DND-41 (cell line): Measurements from ENCODE around the gene SMU1.

Source experiments
- ATAC-seq: fragments of 200-7000 bp; cut with Tn5 transposase; 3 replicates; pipeline ENCODE4 v1.9.1; 2021; ENCODE audit warnings: low read depth; ENCODE audit not compliant: insufficient read depth
- DNase-seq: peaks from one replicate; pipeline ENCODE4 v3.0.0-alpha.2; 2020
- H2AFZ ChIP-seq: 2 replicates; pipeline ENCODE4 v1.6.0; 2012; ENCODE audit warnings: low read depth, low read length
- H3K27ac ChIP-seq: 2 replicates; pipeline ENCODE4 v1.5.1; 2012; ENCODE audit warnings: low read length, inconsistent platforms
- H3K27me3 ChIP-seq: fragments of 200-600 bp; sonication (generic); 2 replicates; pipeline ENCODE4 v1.6.0; 2012; ENCODE audit warnings: low read length, mild to moderate bottlenecking, inconsistent platforms; ENCODE audit not compliant: insufficient read depth, poor library complexity
- H3K36me3 ChIP-seq: 2 replicates; pipeline ENCODE4 v1.5.1; 2012; ENCODE audit warnings: low read length, inconsistent platforms; ENCODE audit not compliant: insufficient read depth
- H3K4me1 ChIP-seq: 2 replicates; pipeline ENCODE4 v1.5.1; 2012; ENCODE audit warnings: mild to moderate bottlenecking, low read length; ENCODE audit not compliant: insufficient read depth
- H3K4me2 ChIP-seq: 2 replicates; pipeline ENCODE4 v1.6.0; 2012; ENCODE audit warnings: mild to moderate bottlenecking, moderate library complexity, low read length, inconsistent platforms; ENCODE audit not compliant: insufficient read depth
- H3K4me3 ChIP-seq, 2 experiments: fragments of 200-600 bp in 1 of 2; shearing (Covaris generic) in 1 of 2; 2 replicates each; pipeline ENCODE4 v1.5.1; 2012 to 2016; ENCODE audit warnings: inconsistent platforms in 2 of 2, low read length in 2 of 2, mild to moderate bottlenecking in 2 of 2, low read depth in 1 of 2, moderate library complexity in 1 of 2
- H3K79me2 ChIP-seq: 2 replicates; pipeline ENCODE4 v1.6.0; 2012; ENCODE audit warnings: low read length, inconsistent platforms; ENCODE audit not compliant: insufficient read depth
- H3K9ac ChIP-seq: 2 replicates; pipeline ENCODE4 v1.6.0; 2012; ENCODE audit warnings: low read depth, mild to moderate bottlenecking, inconsistent platforms, low read length, moderate library complexity
- H3K9me3 ChIP-seq: 2 replicates; pipeline ENCODE4 v1.5.1; 2012; ENCODE audit warnings: low read length, moderate library complexity, mild to moderate bottlenecking, inconsistent platforms; ENCODE audit not compliant: insufficient read depth, severe bottlenecking
- H4K20me1 ChIP-seq: 2 replicates; pipeline ENCODE4 v1.6.0; 2012; ENCODE audit warnings: low read length; ENCODE audit not compliant: insufficient read depth
- EZH2 ChIP-seq: IDR thresholded peaks from 3 replicates; pipeline ENCODE4 v1.6.1; 2012; ENCODE audit warnings: borderline replicate concordance, low read depth, mild to moderate bottlenecking, moderate library complexity, low read length, inconsistent platforms; ENCODE audit not compliant: severe bottlenecking
- TF ChIP-seq, protein P1 (sequence below): IDR thresholded peaks from 2 replicates; pipeline ENCODE4 v1.5.1; 2012; ENCODE audit warnings: borderline replicate concordance, low read length, moderate library complexity, mild to moderate bottlenecking; ENCODE audit not compliant: poor library complexity, severe bottlenecking; ENCODE audit errors: extremely low read depth

SMU1 gene

DNA sequence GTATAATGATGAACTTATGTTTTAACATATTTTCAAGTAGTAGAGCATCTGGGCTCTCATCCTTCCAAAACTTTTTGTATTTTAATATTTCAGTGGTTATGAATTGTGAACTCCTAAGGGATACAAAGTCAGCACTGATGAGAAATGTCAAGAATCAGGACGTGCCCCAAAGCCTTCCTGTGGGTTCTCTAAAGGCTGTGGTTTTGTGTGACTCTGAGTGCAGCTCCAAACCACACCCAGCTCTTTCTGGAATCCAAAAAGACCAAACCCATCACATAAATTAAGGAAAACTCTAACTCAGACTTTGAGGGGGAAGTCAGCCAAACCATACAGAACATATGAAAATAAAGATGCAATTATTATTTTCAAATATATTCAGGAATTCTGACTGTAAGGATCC, 40.8 kb upstream of the SMU1 start:
- Histone ChIP-seq H3K4me3 (no peak overlapping the region), H4K20me1 (no peaks in the 10 kb centered on the region), H3K27me3 (no peaks in the 10 kb centered on the region), H3K9ac (no peak overlapping the region), H3K4me1 (no peaks in the 10 kb centered on the region), H2AFZ (no peak overlapping the region), H3K36me3 (peaks cover 11% of the 10 kb centered on the region; the same call in 1 of the 2 replicates), H3K27ac (no peak overlapping the region), H3K4me2 (no peak overlapping the region), H3K79me2 (no peaks in the 10 kb centered on the region), H3K9me3 (no peaks in the 10 kb centered on the region)
- no peak for TF ChIP-seq EZH2
- TF ChIP-seq, protein P1, sequence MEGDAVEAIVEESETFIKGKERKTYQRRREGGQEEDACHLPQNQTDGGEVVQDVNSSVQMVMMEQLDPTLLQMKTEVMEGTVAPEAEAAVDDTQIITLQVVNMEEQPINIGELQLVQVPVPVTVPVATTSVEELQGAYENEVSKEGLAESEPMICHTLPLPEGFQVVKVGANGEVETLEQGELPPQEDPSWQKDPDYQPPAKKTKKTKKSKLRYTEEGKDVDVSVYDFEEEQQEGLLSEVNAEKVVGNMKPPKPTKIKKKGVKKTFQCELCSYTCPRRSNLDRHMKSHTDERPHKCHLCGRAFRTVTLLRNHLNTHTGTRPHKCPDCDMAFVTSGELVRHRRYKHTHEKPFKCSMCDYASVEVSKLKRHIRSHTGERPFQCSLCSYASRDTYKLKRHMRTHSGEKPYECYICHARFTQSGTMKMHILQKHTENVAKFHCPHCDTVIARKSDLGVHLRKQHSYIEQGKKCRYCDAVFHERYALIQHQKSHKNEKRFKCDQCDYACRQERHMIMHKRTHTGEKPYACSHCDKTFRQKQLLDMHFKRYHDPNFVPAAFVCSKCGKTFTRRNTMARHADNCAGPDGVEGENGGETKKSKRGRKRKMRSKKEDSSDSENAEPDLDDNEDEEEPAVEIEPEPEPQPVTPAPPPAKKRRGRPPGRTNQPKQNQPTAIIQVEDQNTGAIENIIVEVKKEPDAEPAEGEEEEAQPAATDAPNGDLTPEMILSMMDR: no peak
- DNase-seq (no peak), ATAC-seq (no peak)

DNA sequence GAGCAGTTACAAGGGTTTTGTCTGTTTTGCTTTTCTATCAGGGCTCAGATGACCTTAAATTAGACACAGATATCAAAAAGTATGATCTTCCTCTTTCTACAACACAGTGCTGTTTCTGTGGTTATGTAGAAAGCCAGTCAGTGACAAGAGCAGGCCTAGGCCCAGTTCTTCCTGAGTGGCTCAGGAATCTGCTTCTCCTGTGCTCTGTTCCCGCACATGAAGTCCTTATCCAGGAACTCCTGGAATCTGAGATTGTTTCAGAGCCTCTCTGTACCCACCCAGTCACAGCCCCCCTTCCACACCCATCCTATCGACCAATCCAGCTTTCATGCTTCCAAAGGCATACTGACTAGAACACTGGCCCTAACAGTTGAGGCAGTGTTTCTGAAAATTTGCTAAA, 40.4 kb upstream of the SMU1 start:
- DNase-seq: no peak
- TF ChIP-seq EZH2: no peak
- TF ChIP-seq, protein P1: no peak
- Histone ChIP-seq H3K27ac (no peak overlapping the region), H3K27me3 (no peaks in the 10 kb centered on the region), H3K4me2 (no peak overlapping the region), H3K36me3 (peaks cover 15% of the 10 kb centered on the region), H3K79me2 (no peaks in the 10 kb centered on the region), H4K20me1 (no peaks in the 10 kb centered on the region), H3K4me1 (no peaks in the 10 kb centered on the region), H3K4me3 (no peak overlapping the region), H2AFZ (no peak overlapping the region), H3K9me3 (no peaks in the 10 kb centered on the region), H3K9ac (no peak overlapping the region)
- ATAC-seq: no peak

DNA sequence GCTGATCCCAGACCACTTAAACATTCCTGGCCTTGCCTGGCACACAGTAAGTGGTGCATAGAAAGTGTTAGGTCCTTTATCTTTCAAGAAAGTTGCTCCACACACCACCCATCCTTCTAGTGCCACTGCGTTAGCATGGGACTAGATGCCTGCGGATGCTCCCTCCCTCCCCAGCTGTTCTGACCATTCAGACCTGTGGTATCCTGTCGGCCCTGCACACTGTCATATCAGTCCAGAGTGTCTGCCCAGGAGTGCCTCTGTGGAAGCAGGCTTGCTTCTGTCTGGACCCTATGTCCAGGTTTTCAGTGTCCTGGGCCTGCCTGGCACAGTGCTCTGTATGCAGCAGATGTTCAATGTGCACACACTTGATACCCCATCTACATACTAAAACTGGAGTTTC, 38.3 kb upstream of the SMU1 start:
- peaks cover 13% of the 10 kb centered on the region for H3K36me3 ChIP-seq
- DNase-seq: no peak
- H3K79me2 ChIP-seq: no peaks in the 10 kb centered on the region
- H3K4me2 ChIP-seq: no peak overlapping the region
- no peak for ATAC-seq
- H3K9me3 ChIP-seq: no peaks in the 10 kb centered on the region
- no peaks in the 10 kb centered on the region for H3K27me3 ChIP-seq
- H2AFZ ChIP-seq: no peak overlapping the region
- no peaks in the 10 kb centered on the region for H4K20me1 ChIP-seq
- no peak overlapping the region for H3K4me3 ChIP-seq
- TF ChIP-seq, protein P1: no peak
- no peak for TF ChIP-seq EZH2
- no peak overlapping the region for H3K27ac ChIP-seq
- no peak overlapping the region for H3K9ac ChIP-seq
- no peaks in the 10 kb centered on the region for H3K4me1 ChIP-seq
